Activated T-cell treated with anti-CD3 and anti-CD28 coated beads, Interleukin-2, amount 50 U/mL, for 4 hours (primary cell): Measurements from ENCODE around the gene TPRG1. TPM values are rescaled to one million over a fixed set of nuclear protein-coding genes. Genes with fewer than 3 reads are reported as not detected.

Experiments
- ATAC-seq, 2 donors: fragments of 200-7000 bp; cut with Tn5 transposase; one replicate each; pipeline ENCODE4 v1.10.0; 2021
- DNase-seq: peaks from one replicate; pipeline ENCODE4 v3.0.0-alpha.2; 2020
- H3K27me3 Mint-ChIP-seq: one replicate; pipeline ENCODE4 v1.8.0; 2021; ENCODE audit warnings: low read depth, mixed read lengths
- H3K36me3 Mint-ChIP-seq: one replicate; pipeline ENCODE4 v1.8.0; 2022; ENCODE audit warnings: mixed read lengths; ENCODE audit not compliant: insufficient read depth
- H3K4me1 Mint-ChIP-seq: one replicate; pipeline ENCODE4 v1.8.0; 2021; ENCODE audit warnings: low read depth, mixed read lengths
- H3K4me3 Mint-ChIP-seq: one replicate; pipeline ENCODE4 v1.8.0; 2021; ENCODE audit warnings: mild to moderate bottlenecking, moderate library complexity, mixed read lengths
- H3K9me3 Mint-ChIP-seq: one replicate; pipeline ENCODE4 v1.8.0; 2021; ENCODE audit warnings: mixed read lengths
- total RNA-seq, 3 donors: library from RNA; stranded (reverse); gene quantifications; one replicate each; pipeline ENCODE4 v1.2.1, GENCODE V29; 2021

TPRG1 gene
- total RNA-seq, 3 donors from 2014 or later: 6.2 to 10.6 (median 7.4) TPM

DNA sequence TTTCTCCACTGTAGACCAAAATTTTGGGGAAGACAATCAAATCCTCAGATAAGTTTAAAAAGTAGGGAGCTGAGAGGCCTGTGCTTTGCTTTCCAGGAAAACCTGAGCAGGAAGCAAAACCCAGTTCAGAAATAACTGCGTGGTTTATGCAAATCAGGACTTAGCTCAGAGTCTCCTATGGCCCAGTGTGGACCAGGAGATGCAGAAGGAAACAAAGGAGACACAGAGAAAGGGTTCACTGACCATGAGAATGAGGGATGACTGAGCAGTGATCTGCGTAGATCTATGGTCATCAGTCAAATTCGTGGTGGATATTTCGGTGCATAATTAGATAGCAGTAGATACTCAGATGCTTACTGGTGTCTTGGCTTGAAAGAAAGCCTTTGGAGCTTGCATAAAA is 196.6 kb downstream of the TPRG1 start:
- Mint-ChIP-seq H3K9me3 (no peaks in the 10 kb centered on the region), H3K4me3 (no peak overlapping the region), H3K27me3 (no peaks in the 10 kb centered on the region), H3K36me3 (no peaks in the 10 kb centered on the region), H3K4me1 (no peaks in the 10 kb centered on the region)
- DNase-seq (no peak), ATAC-seq (no peak)

GRCh38 chr3:189369636-189370035 is 197.9 kb downstream of the TPRG1 start:
- DNase-seq (no peak), ATAC-seq (no peak)
- Mint-ChIP-seq H3K36me3 (no peaks in the 10 kb centered on the region), H3K4me3 (no peak overlapping the region), H3K4me1 (no peaks in the 10 kb centered on the region), H3K9me3 (no peaks in the 10 kb centered on the region), H3K27me3 (no peaks in the 10 kb centered on the region)

DNA sequence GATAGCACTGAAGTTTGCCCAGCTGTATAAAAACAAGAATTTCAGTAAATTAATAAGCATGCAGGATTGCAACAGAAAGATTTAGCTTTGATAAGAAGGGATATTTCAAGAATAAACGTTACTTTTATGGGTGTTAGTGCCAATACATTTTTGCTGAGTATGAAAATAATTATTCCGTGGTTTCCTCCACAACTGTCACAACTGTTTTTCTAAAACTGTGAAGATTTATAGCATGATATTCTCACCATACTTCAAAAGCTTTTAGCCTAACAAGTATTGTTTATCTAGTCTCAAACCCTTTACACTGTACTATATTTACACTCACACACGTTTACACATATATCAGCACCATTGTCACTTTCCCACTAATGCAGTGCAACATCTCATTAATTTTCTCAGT is 200.5 kb downstream of the TPRG1 start:
- Mint-ChIP-seq H3K4me1 (no peaks in the 10 kb centered on the region), H3K27me3 (no peaks in the 10 kb centered on the region), H3K9me3 (peaks cover 6% of the 10 kb centered on the region), H3K36me3 (no peaks in the 10 kb centered on the region), H3K4me3 (no peak overlapping the region)
- ATAC-seq: no peak
- DNase-seq: no peak
